ENCODE results near the gene C2CD3. TPM values are rescaled to one million over a fixed set of nuclear protein-coding genes. Genes with fewer than 3 reads are reported as not detected.
A peak's percentile ranks its signal among the peaks of the same experiment; 100 is the strongest.

The C2CD3 gene
- total and polyA plus RNA-seq, 2 experiments from 2014 or later: 7.3 to 9.2 TPM

DNA sequence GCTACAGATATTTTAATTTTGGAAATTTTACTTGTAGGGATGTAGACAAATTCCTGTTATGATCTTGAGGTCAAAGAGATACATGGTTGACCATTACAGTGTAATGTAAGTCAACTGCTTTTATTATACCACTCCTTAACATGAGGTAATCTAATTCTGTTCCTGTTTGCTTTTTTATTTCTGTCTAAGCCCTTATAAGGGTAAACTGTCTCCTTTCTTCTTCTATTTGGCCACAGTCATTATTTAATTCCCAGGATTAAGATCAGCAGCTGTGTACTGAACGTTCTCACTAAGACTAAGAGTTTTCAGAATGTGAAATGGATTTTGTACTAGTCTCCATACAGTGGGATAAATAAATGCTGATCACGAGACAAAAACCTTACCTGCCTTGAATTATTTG is 32.8 kb downstream of the C2CD3 start:
- DNase-seq: peak; percentile 2
- H3K9ac ChIP-seq: no peak overlapping the region
- H3K27ac ChIP-seq: peak overlapping the region; percentile 56
- H3K36me3 ChIP-seq (ENCODE audit: low read depth): 0 out of 2 replicates have a peak, but pooled peaks cover 3% of the 10 kb centered on the region
- peaks cover 53% of the 10 kb centered on the region for H3K4me1 ChIP-seq (ENCODE audit: insufficient read depth)
- H3F3A ChIP-seq (ENCODE audit: insufficient read depth): peaks cover 36% of the 10 kb centered on the region
- peak overlapping the region; percentile 42 for H3K4me3 ChIP-seq
- H3K79me2 ChIP-seq (ENCODE audit: insufficient read depth): no peaks in the 10 kb centered on the region
- WGBS, 2 experiments (ENCODE audit: low coverage in 1 of 2, low lambda C conversion rate in 2 of 2, missing lambda C conversion rate in 2 of 2): 66 to 76% methylated on average over 2 of the region's 2 CpGs
- H4K20me1 ChIP-seq (ENCODE audit: insufficient read depth): no peaks in the 10 kb centered on the region
- H3K9me3 ChIP-seq (ENCODE audit: low read depth): no peaks in the 10 kb centered on the region
- H3K4me2 ChIP-seq (ENCODE audit: unreplicated experiment): peak overlapping the region; percentile 77
- TF ChIP-seq EZH2 (IDR thresholded peaks at IDR 0.05; ENCODE audit: insufficient read depth, poor library complexity, severe bottlenecking) (no peak), EZH2phosphoT487 (IDR thresholded peaks at IDR 0.05; ENCODE audit: insufficient read depth, low read depth) (no peak)
- H3K27me3 ChIP-seq (replicated peaks; ENCODE audit: insufficient read depth): no peaks in the 10 kb centered on the region
- H2AFZ ChIP-seq: 0 out of 2 replicates have a peak overlapping the region, but pooled peaks have one; percentile 4
- in situ Hi-C loops (cut with MboI): no loop called here
- H3K9me2 ChIP-seq (ENCODE audit: insufficient read depth): no peaks in the 10 kb centered on the region

- Histone ChIP-seq H3K36me3 (ENCODE audit: low read depth) (peaks cover 9% of the 10 kb centered on the region; the same call in 1 of the 2 replicates), H4K20me1 (ENCODE audit: insufficient read depth) (no peaks in the 10 kb centered on the region), H3K9me2 (ENCODE audit: insufficient read depth) (no peaks in the 10 kb centered on the region), H3K4me3 (no peak overlapping the region), H3K4me1 (ENCODE audit: insufficient read depth) (peaks cover 33% of the 10 kb centered on the region), H3K9ac (no peak overlapping the region), H3K79me2 (ENCODE audit: insufficient read depth) (no peaks in the 10 kb centered on the region), H3K9me3 (ENCODE audit: low read depth) (no peaks in the 10 kb centered on the region), H3K27ac (no peak overlapping the region), H2AFZ (no peak overlapping the region), H3K4me2 (ENCODE audit: unreplicated experiment) (peak overlapping the region; percentile 7), H3K27me3 (replicated peaks; ENCODE audit: insufficient read depth) (no peaks in the 10 kb centered on the region), H3F3A (ENCODE audit: insufficient read depth) (peaks cover 28% of the 10 kb centered on the region)
- in situ Hi-C loops (cut with MboI): no loop called here
- DNase-seq: no peak
- 78 to 81% methylated on average over 3 of the region's 3 CpGs for WGBS, 2 experiments (ENCODE audit: low coverage in 1 of 2, low lambda C conversion rate in 2 of 2, missing lambda C conversion rate in 2 of 2)
- TF ChIP-seq EZH2phosphoT487 (IDR thresholded peaks at IDR 0.05; ENCODE audit: insufficient read depth, low read depth) (no peak), EZH2 (IDR thresholded peaks at IDR 0.05; ENCODE audit: insufficient read depth, poor library complexity, severe bottlenecking) (no peak)
Measured at GRCh38 chr11:74135127-74135840, 35.5 kb downstream of the C2CD3 start.

DNA sequence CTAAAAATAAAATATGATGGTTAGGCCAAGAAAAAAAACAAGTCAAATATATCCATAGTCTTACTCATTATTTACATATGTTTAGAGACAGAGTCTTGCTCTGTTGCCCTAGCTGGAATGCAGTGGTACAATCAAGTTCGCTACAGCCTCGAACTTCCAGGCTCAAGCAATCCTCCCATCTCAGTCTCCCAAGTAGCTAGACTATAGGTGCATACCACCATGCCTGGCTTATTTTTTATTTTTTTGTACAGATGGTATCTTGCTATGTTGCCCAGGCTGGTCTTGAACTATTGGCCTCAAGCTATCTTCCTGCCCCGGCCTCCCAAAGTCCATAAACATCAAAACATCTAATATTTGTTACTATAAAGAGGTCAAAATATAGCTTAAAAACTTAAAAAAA is 36.1 kb downstream of the C2CD3 start:
- no peaks in the 10 kb centered on the region for H3K9me3 ChIP-seq (ENCODE audit: low read depth)
- no peaks in the 10 kb centered on the region for H3K27me3 ChIP-seq (replicated peaks; ENCODE audit: insufficient read depth)
- in situ Hi-C loops (cut with MboI): no loop called here
- no peak overlapping the region for H2AFZ ChIP-seq
- DNase-seq: no peak
- H3K9ac ChIP-seq: no peak overlapping the region
- no peaks in the 10 kb centered on the region for H3K79me2 ChIP-seq (ENCODE audit: insufficient read depth)
- no peak overlapping the region for H3K4me3 ChIP-seq
- peaks cover 21% of the 10 kb centered on the region for H3F3A ChIP-seq (ENCODE audit: insufficient read depth)
- TF ChIP-seq EZH2phosphoT487 (IDR thresholded peaks at IDR 0.05; ENCODE audit: insufficient read depth, low read depth): no peak
- TF ChIP-seq EZH2 (IDR thresholded peaks at IDR 0.05; ENCODE audit: insufficient read depth, poor library complexity, severe bottlenecking): no peak
- H4K20me1 ChIP-seq (ENCODE audit: insufficient read depth): no peaks in the 10 kb centered on the region
- no peak overlapping the region for H3K27ac ChIP-seq
- H3K4me1 ChIP-seq (ENCODE audit: insufficient read depth): peaks cover 29% of the 10 kb centered on the region
- H3K4me2 ChIP-seq (ENCODE audit: unreplicated experiment): no peak overlapping the region
- WGBS, 2 experiments (ENCODE audit: low coverage in 1 of 2, low lambda C conversion rate in 2 of 2, missing lambda C conversion rate in 2 of 2): 96 to 100% methylated on average over 3 of the region's 3 CpGs
- H3K36me3 ChIP-seq (ENCODE audit: low read depth): peaks cover 9% of the 10 kb centered on the region; the same call in 1 of the 2 replicates
- no peaks in the 10 kb centered on the region for H3K9me2 ChIP-seq (ENCODE audit: insufficient read depth)

- no peaks in the 10 kb centered on the region for H3K27me3 ChIP-seq (replicated peaks; ENCODE audit: insufficient read depth)
- no peak overlapping the region for H3K27ac ChIP-seq
- H3K4me3 ChIP-seq: no peak overlapping the region
- H3F3A ChIP-seq (ENCODE audit: insufficient read depth): peaks cover 9% of the 10 kb centered on the region
- H3K36me3 ChIP-seq (ENCODE audit: low read depth): peaks cover 9% of the 10 kb centered on the region; the same call in 1 of the 2 replicates
- no peaks in the 10 kb centered on the region for H4K20me1 ChIP-seq (ENCODE audit: insufficient read depth)
- WGBS, 2 experiments (ENCODE audit: low coverage in 1 of 2, low lambda C conversion rate in 2 of 2, missing lambda C conversion rate in 2 of 2): 97 to 99% methylated on average over 3 of the region's 3 CpGs
- TF ChIP-seq EZH2phosphoT487 (IDR thresholded peaks at IDR 0.05; ENCODE audit: insufficient read depth, low read depth) (no peak), EZH2 (IDR thresholded peaks at IDR 0.05; ENCODE audit: insufficient read depth, poor library complexity, severe bottlenecking) (no peak)
- H2AFZ ChIP-seq: no peak overlapping the region
- H3K4me2 ChIP-seq (ENCODE audit: unreplicated experiment): no peak overlapping the region
- no peak overlapping the region for H3K9ac ChIP-seq
- no peaks in the 10 kb centered on the region for H3K79me2 ChIP-seq (ENCODE audit: insufficient read depth)
- DNase-seq: no peak
- H3K9me2 ChIP-seq (ENCODE audit: insufficient read depth): no peaks in the 10 kb centered on the region
- H3K4me1 ChIP-seq (ENCODE audit: insufficient read depth): peaks cover 18% of the 10 kb centered on the region
- in situ Hi-C loops (cut with MboI): no loop called here
- no peaks in the 10 kb centered on the region for H3K9me3 ChIP-seq (ENCODE audit: low read depth)
Measured at GRCh38 chr11:74133436-74133835, 37.4 kb downstream of the C2CD3 start.
